ENCODE results near the gene NDC80.

GRCh38 chr18:2572892-2573291 is 1.5 kb downstream of the NDC80 start:
- TF ChIP-seq, protein P1, sequence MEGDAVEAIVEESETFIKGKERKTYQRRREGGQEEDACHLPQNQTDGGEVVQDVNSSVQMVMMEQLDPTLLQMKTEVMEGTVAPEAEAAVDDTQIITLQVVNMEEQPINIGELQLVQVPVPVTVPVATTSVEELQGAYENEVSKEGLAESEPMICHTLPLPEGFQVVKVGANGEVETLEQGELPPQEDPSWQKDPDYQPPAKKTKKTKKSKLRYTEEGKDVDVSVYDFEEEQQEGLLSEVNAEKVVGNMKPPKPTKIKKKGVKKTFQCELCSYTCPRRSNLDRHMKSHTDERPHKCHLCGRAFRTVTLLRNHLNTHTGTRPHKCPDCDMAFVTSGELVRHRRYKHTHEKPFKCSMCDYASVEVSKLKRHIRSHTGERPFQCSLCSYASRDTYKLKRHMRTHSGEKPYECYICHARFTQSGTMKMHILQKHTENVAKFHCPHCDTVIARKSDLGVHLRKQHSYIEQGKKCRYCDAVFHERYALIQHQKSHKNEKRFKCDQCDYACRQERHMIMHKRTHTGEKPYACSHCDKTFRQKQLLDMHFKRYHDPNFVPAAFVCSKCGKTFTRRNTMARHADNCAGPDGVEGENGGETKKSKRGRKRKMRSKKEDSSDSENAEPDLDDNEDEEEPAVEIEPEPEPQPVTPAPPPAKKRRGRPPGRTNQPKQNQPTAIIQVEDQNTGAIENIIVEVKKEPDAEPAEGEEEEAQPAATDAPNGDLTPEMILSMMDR (IDR thresholded peaks at IDR 0.05; ENCODE audit: insufficient read depth, low read length), result no peak
- TF ChIP-seq, protein P2, sequence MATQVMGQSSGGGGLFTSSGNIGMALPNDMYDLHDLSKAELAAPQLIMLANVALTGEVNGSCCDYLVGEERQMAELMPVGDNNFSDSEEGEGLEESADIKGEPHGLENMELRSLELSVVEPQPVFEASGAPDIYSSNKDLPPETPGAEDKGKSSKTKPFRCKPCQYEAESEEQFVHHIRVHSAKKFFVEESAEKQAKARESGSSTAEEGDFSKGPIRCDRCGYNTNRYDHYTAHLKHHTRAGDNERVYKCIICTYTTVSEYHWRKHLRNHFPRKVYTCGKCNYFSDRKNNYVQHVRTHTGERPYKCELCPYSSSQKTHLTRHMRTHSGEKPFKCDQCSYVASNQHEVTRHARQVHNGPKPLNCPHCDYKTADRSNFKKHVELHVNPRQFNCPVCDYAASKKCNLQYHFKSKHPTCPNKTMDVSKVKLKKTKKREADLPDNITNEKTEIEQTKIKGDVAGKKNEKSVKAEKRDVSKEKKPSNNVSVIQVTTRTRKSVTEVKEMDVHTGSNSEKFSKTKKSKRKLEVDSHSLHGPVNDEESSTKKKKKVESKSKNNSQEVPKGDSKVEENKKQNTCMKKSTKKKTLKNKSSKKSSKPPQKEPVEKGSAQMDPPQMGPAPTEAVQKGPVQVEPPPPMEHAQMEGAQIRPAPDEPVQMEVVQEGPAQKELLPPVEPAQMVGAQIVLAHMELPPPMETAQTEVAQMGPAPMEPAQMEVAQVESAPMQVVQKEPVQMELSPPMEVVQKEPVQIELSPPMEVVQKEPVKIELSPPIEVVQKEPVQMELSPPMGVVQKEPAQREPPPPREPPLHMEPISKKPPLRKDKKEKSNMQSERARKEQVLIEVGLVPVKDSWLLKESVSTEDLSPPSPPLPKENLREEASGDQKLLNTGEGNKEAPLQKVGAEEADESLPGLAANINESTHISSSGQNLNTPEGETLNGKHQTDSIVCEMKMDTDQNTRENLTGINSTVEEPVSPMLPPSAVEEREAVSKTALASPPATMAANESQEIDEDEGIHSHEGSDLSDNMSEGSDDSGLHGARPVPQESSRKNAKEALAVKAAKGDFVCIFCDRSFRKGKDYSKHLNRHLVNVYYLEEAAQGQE (IDR thresholded peaks at IDR 0.05; ENCODE audit: insufficient replicate concordance, low read depth), result no peak
- TF ChIP-seq POLR2AphosphoS5 (IDR thresholded peaks at IDR 0.05; ENCODE audit: low read depth), result no peak
- no peak for TF ChIP-seq SPI1 (IDR thresholded peaks at IDR 0.05; ENCODE audit: borderline replicate concordance, low read depth)
